KG1 (cell line): ENCODE measurements around the gene HAUS5.
"Not testable (repeated sequence)": the region's sequence is repeated elsewhere in the genome, so short reads cannot be mapped to it uniquely, and the experiment has no call there.

ENCODE experiments used
- DNase-seq: peaks from one replicate; lab custom pipeline; 2025; lab: John Stamatoyannopoulos, UW

Gene HAUS5, protein sequence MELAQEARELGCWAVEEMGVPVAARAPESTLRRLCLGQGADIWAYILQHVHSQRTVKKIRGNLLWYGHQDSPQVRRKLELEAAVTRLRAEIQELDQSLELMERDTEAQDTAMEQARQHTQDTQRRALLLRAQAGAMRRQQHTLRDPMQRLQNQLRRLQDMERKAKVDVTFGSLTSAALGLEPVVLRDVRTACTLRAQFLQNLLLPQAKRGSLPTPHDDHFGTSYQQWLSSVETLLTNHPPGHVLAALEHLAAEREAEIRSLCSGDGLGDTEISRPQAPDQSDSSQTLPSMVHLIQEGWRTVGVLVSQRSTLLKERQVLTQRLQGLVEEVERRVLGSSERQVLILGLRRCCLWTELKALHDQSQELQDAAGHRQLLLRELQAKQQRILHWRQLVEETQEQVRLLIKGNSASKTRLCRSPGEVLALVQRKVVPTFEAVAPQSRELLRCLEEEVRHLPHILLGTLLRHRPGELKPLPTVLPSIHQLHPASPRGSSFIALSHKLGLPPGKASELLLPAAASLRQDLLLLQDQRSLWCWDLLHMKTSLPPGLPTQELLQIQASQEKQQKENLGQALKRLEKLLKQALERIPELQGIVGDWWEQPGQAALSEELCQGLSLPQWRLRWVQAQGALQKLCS

DNA sequence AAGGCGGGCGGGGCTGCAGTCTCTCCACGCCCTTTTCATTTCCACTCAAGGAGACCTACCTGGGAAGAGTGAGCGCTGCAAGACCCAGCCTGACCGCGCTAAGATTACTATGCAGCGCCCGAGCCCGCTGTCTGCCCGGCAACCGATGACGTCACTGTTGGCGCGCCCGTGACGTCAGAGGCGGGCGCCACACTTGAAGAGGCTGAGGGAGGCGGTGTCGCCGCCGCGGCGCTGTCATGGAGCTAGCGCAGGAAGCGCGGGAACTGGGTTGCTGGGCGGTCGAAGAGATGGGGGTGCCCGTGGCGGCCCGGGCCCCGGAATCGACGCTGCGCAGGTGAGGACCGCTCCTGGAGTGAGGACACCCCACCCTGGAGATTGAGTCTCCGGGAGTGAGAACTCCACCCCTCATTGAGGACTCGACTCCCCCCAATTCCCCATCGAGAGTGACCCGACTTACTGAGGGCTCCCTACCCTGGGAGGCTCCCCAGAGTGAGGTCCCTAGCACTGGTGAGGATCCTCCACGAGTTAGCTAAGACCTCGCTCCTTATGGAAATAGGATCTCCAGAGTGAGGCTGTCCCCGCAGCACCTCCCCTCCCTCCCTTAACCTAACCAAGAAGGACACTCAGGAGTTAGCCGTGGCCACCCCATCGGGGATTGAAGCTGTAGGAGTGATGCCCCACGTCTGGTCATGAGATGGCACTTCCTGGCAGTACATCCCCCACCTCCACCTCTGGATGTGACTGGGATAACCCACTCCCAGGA lies at the start of gene HAUS5:
HAUS5 (plus strand) TSS at position 177 of the 763 bp plus-strand sequence; CDS start at position 237, 60 bp downstream.
- DNase-seq: peak; percentile 72

DNA sequence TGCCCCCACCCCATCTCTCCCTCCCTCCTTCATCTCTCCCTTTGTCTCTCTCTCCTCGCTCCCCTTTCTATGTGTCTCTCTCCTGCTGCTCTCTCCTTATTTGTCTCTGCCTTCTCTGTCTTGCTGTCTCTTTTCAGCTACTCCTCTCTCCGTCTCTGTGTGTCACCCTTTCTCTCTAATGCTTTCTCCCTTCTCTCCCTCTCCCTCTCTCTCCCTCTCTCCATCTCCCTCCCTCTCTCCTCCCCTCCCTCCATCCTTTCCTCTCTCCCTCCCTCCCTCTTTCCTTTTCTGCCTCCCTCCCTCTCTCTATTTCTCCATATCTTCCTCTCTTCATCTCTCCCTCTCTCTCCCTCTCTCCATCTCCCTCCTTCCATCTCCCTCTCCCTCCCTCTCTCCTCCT lies 49.8 kb upstream of the HAUS5 start:
- DNase-seq: no peak

DNA sequence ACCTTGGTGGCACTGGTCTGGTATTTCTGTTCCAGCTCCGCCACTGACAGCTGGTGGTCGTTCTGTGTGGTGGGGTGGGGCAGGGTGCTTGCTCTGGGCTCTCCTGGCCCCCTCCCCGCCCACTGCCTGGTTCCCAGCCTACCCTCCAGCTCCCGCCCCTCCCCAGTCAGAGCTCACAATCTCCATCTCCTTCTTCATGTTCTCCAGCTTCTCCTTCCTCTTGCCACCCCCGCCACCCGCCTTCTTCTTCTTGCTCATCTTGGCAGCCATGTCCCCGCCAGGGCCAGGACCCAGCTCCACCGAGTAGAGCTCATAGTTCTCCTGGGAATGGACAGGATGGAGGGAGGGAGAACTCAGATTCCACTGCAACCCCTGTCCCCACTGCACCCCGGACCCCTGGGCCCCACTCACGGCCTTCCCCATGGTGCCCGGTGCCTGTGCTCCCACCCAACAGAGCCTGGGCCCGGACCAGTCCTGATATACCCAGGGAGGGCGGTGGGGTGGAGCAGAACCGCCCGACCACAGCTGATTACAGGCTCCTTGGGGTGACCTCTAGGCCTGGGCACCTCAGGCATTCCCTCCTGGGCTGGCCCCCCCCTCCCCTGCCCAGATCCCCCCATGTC lies 49.2 kb upstream of the HAUS5 start, which contains the start of gene ATP4A:
ATP4A (minus strand) TSS at position 452 of the 623 bp plus-strand sequence; CDS start at position 423, 29 bp downstream.
- DNase-seq: no peak

DNA sequence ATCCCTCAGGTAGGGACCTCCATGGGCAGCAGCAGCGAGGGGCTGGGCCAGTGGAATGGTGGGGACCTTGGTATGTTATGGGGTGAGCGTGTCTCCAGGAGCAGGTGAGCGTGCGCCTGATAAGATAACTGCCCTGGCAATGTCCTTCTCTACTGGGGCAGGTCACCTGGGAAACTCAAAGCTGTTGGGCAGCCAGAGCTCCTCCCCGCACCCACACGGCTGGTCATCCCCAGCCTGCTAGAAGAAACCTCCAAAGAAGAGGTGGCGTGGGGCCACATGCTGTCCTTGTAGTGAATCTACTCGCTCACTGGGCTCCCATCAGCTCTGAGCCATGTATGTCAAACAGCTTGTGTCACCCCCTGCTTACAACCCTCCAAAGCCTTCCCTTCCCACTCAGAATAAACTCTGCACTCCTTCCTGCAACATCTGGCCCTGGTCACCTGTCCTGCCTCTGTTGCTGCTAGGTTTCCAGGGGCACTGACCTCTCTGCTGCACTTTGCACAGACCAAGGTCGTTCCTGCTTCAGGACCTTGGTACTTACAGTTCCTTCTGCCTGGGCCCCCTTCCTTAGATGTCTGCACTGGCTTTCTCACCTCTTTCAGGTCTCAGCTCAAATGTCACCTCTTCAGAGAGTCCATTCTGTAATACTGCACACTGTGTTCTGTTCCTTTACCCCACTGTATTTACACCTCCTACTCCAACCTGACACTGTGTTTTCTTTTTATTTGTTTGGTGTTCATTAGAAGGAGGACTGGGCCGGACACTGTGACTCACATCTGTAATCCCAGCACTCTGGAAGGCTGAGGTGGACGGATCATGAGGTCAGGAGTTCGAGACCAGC lies 47.3 kb upstream of the HAUS5 start:
- no peak for DNase-seq

DNA sequence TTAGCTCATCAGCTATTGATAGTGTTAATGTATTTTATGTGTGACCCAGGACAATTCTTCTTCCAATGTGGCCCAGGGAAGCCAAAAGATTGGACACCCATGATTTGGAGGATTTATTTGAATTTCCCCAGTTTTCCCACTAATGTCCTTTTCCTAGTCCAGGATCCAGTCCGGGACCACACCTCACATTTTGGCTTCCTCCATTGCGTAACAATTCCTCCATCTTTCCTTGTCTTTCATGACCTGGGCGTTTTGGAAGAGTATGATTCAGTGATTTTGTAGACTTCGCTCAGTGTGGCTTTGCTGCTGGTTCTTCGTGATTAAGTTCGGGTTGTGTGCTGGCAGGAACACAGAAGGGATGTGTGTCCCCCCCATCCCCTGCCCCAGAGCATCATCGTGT lies 45.8 kb upstream of the HAUS5 start:
- DNase-seq: no peak

DNA sequence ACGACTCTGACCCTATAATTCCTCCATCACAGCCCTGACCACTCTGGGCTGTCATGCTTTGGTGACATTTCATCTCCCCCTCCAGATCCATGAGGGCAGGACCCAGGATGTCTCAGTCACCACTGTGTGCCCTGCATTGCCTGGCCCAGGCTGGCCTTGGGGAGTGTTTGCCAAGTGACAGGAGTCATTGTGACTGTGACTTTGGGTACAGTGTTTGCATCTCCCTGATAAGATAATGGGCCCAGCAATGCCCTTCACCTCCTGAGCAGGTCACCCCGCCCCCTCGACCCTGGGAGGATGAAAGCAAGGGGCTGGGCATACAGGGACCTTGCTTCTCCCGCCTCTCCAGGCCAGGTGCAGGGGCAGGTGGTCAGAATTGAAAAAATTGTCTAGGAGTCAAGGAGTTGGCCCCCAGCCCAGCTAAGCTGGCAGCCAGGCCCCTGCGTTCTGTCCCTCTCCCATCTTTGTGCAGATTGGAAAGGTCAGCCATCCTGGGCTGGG lies 43.2 kb upstream of the HAUS5 start:
- DNase-seq: no peak

DNA sequence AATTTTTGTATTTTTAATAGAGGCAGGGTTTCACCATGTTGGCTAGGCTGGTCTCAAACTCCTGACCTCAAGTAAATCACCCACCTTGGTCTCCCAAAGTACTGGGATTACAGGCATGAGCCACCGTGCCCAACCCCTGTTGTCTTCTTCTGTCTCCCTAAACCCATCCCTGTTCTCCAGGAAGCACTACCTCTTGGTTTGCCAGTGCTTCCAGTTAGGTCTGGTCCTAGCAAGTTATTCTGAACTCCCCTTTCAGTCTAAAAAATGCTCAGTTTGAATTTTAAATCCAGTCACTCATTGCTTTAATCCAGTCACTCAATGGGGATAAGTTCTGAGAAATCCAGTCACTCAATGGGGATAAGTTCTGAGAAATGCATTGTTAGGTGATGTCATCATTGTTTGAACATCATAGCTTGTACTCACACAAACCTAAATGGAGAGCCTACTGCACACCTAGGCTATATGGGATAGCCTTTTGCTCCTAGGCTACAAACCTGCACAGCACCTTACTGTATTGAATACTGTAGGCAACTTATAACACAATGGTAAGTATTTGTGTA lies 41.0 kb upstream of the HAUS5 start:
- DNase-seq: no peak

DNA sequence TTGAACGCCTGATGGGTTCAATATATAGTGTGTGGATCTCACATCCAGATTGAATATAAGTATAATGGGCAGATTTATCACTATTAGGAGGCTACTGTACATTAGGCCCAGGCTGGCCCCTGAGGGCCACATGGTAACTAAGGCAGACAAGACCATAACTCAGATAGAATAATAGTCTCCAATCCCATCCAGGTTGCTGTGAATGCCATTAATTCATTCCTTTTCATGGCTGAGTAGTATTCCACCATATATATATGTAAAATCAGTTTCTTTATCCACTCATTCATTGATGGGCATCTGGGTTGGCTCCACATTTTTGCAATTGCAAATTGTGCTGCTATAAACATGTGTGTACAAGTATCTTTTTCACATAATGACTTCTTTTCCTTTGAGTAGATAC lies 34.6 kb upstream of the HAUS5 start:
- no peak for DNase-seq

DNA sequence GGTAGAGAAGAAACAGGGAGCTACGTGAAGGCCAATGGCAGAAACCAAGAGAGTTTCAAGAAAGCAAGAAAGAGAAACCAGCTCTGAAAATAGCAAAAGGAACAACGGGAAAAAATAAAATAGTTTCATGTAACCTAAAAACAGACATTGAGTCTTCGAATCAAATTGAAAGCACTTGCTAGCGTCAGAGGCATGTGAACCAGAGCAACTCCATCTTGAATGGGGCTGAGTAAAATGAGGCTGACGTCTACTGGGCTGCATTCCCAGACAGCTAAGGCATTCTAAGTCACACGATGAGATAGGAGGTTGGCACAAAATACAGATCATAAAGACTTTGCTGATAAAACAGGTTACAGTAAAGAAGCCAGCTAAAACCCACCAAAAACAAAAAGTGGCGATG lies 33.8 kb upstream of the HAUS5 start:
- DNase-seq: no peak

DNA sequence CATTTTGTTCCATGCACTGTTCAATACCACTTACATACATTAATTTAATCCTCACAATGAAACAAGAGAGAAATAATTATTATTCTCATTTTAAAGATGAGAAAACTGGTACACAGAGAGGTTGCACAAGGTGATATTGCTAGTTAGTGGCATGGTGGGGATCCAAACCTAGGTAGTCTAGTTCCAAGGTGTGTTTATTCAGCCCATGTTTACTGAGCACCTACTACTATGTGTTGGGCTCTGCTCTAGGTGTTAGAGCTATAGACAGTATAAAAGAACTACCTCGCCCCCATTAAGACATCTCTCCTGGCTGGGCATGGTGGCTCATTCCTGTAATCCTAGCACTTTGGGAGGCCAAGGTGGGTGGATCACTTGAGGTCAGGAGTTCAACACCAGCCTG lies 29.8 kb upstream of the HAUS5 start:
- DNase-seq: no peak

DNA sequence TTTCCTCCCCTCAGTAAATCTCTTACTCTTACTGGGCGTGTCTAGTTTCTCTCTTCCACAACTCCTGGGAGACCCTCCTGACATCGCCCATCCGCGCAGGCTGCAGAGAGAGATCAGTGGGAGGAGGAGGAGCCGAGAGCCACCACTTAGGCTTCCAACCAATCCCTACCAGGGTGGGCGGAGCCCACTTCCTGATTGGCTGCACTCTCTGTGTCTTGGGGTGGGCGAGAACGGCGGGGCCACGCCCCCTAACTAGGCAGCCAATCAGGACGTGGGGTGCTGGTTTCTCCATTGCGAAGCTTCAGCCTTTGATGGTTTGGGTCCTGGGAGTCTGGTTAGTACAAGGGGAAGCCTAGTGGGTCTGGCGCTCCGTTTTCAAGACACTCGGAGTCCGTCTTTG lies 26.7 kb upstream of the HAUS5 start, which contains the start of gene PMIS2:
PMIS2 (plus strand) TSS at position 326 of the 400 bp plus-strand sequence. CDS start 87 bp downstream, outside the sequence.
- no peak for DNase-seq

DNA sequence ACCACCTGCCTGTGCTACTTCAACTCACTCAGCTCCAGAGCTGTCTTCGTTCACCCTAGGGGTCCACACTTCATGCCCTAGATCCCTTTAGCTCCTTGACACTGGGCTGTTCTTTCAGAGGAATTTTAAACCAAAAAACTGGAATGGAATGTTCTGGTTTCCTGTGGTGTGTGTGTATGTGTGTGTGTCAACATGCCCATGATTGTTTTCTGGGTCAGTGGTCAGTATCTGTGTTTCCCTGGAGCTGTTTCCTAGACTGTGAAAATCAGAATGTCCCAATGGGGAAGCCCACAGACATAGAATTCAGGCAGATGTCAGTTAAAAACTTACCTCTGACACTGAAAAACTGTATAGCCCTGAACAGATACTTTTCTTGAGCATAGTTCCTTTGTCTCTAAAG lies 25.2 kb upstream of the HAUS5 start:
- no peak for DNase-seq

DNA sequence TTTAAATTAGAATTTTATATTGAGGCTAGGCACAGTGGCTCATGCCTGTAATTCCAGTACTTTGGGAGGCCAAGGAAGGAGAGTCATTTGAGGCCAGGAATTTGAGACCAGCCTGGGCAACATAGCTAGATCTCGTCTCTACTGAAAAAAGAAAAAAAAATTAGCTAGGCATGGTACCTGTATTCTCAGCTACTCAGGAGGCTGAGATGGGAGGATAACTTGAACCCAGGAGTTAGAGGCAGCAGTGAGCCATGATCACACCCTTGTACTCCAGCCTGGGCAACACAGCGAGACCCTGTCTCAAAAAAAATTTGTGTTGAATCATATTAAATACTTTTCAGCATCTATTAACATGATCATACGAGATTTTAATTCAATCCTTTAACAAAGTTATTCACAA lies 21.7 kb upstream of the HAUS5 start:
- no peak for DNase-seq

DNA sequence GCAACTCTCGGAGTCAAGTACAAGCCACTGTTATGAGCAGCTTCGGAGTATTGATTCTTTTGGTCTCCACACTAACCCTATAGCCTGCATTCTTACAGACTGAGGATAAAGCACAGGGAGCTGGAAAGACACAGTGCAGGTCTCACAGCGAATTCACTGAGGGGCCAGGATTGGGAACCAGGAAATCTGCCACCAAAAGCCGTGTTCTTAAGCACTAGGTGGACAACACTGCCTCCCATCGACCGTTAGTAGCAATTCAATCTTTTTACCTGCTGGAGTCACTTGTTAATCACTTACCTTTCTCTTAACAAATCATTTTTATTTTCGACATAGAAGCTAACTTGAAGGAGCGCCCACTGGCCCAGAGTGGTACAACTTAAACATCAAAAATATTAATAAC lies 20.3 kb upstream of the HAUS5 start:
- DNase-seq: no peak

DNA sequence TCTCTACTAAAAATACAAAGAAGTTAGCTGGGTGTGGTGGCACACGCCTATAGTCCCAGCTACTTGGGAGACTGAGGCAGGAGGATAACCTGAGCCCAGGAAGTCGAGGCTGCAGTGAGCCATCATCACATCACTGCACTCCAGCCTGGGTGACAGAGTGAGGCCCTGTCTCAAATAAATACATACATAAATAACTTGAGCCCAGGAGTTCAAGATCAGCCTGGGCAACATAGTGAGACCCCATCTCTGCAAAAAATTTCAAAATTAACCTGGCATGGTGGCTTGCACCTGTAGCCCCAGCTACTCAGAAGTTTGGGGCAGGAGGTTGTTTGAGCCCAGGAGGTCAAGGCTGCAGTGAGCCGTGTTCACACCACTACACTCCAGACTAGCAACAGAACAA lies 17.5 kb upstream of the HAUS5 start:
- not testable (repeated sequence) for DNase-seq

DNA sequence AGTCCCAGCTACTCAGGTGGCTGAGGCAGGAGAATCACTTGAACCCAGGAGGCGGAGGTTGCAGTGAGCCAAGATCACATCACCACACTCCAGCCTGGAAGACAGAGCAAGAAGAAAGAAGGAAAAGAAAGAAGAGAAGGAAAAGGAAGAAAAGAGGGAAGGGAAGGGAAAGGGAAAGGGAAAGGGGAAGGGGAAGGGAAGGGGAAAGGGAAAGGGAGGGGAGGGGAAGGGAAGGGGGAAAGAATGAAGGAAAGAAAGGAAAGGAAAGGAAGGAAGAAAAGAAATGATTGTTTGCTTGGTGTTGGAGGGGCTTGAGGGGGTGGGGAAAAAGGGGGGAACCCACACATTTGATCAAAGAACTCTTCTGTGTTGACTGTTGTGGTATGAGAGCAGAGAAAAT lies 16.6 kb upstream of the HAUS5 start:
- DNase-seq: no peak

DNA sequence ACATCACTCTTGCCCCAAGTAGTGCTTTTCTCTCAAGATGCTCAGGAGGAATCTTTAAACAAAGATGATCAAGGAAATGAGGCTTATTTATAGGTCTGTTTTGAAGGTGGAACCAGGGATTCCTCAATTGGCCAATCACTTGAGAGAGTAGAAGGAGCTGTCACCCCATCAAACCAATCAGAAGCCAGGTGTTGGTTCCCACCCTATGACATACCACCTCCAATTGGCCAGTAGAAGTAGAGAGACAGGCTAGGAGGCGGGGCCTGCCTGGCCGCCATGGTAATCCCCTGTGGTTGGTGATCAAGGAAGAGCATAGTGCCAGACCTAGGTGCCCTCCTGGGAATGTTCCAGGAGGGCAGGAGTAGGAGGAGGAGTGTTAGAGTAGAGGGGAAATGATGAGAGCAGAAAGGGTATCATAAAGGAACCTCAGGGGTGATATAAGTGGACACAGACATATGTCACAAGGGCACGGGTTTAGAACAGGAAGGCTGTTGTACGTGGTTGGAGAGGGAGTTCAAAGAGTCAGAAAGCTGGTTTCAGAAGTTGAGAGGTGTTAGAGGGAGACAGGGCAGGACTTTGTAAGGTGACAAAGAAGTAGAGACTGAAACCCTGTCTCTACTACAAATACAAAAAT lies 16.1 kb upstream of the HAUS5 start:
- no peak for DNase-seq

DNA sequence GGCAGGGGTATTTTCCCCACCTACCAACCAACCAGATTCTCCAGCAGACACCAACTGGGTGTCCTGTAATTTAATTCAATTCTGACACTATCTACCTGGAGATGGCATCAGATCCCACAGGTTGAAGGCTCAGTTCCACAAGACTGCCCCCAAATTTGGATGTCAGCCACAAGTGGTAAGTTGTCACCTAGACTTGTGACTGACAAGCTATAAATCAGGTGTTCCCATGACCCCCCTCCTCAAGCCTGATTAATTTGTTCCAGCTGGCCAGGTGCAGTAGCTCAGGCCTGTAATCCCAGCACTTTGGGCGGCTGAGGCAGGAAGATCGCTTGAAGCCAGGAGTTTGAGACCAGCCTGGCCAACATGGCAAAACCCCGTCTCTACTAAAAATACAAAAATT lies 10.6 kb upstream of the HAUS5 start:
- DNase-seq: no peak

DNA sequence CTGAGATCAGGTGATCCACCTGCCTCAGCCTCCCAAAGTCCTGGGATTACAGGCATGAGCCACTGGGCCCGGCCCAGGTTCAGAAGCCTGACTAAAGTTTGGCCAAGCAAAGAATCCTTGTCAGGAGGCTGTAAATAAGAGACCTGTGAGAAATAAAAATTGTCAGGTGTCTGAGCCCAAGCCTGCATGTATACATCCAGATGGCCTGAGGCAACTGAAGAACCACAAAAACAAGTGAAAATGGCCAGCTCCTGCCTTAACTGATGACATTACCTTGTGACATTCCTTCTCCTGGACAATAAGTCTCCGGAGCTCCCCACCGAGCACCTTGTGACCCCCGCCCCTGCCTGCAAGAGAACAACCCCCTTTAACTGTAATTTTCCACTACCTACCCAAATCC lies 8.1 kb upstream of the HAUS5 start:
- not testable (repeated sequence) for DNase-seq

DNA sequence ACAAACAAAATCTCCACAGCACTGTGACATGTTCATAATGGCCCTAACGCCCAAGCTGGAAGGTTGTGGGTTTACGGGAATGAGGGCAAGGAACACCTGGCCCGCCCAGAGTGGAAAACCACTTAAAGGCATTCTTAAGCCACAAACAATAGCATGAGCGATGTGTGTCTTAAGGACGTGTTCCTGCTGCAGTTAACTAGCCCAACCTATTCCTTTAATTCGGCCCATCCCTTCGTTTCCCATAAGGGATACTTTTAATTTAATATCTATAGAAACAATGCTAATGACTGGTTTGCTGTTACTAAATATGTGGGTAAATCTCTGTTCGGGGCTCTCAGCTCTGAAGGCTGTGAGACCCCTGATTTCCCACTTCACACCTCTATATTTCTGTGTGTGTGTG lies 5.4 kb upstream of the HAUS5 start:
- DNase-seq: not testable (repeated sequence)
